GM21528 (cell line): Measurements from ENCODE around the gene PRKD3.

Experiments
- ATAC-seq: cut with Tn5 transposase; IDR thresholded peaks from one replicate; pipeline ENCODE4 v1.9.1; 2021; ENCODE audit warnings: mild to moderate bottlenecking, moderate library complexity; ENCODE audit not compliant: unreplicated experiment, low FRiP score

The PRKD3 gene

DNA sequence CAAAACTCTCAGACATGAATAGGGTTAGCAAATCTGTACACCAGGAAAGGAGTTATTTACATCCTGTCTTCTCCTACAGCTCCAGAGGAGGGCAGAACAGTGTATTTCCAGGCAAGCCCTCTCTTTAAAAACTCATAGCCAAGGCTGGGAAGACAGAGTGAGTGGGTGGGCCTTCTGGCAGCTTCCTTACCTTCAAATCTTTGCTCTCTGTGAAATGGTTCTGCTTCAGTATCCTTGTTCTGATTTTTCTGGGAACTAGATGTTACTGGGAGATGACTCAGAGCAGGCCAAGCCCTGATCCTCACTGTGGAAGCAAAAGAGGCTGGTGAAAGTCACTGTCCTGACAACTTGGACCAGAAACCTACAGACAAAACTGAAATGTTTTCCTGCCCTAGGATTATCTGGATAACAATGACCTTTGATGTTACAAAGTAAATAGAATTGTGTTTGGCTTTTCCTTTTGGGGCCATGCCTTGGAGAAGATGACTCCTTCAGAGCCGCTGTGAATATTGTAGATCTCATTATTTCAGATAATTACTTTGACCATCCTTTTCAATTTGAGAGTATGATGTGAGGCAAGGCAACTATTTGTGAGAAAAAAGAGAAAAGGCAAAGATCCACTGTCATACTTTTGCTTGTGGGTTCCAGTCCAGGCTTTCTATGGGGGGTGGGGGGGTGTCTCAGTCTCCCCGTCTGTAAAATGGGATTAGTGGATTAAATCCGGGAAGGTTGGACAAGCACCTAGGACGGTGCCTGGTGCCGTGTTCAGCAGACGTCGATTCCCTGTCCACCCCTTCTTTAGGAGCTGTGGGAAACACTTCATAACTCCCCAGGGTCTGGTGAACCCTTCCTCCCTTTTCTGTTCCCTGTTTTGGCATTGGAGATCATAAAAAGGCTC is 19.2 kb upstream of the PRKD3 start:
- no peak for ATAC-seq

DNA sequence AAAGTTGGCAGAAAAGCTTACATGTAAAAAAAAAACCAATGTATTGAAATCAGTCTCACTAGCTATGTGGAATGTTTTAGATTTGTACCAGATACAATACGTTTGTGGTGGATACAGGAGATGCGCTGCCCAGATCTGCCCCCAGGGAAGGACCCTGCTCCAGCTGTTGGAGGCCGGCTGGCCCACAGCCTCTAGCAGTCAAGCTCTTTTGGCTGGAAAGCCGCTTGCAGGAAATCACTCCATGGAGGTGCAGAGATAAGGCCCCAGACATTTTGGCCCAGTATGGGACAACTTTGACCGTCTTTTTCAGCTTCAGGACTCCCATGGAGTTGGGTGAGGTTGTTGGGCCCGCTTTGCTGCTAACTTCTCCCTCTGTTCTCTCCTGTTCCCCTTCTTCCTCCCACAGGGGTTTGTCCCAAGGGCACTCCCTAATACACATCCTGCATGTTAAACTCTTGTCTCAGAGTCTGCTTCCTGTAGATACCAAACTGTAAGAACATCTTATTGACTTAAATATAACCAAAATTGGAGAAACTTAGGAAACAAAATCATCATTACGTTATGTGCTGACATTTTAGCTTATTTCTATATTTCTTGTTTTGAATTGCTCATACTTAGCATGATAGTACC is 18.1 kb upstream of the PRKD3 start:
- ATAC-seq: no peak

DNA sequence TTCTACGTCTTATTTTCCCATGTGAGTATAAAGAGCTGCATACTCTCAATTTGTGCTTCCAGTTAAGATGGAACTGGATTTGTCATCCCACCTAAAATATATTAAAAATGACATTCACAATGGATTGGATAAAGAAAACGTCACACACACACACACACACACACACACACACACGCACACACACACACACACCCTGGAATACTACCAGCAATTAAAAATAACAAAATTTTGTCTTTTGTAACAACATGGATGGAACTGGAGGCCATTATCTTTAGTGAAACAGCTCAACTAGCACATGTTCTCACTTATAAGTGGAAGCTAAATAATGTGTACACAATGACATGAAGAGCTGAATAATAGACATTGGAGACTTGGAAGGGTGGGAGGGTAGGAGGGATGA is 16.0 kb upstream of the PRKD3 start:
- no peak for ATAC-seq

DNA sequence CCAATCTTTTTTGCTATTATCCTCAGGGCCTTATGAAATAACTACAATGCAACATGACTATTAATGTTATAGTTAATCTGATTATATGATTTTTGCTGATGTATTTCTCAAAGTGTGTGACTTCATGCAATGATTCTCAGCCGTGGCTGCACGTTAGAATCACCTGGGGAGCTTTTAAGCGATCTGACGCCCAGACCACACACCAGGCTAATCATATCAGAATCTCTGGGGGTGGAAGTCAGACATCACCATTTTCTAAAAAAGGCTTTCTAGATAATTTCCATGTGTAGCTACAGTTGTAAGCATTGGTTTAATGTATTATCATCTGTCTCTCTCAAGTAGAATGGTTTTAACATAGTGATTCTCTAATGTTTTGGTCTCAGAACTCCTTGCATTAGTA is 14.3 kb upstream of the PRKD3 start:
- ATAC-seq: no peak

DNA sequence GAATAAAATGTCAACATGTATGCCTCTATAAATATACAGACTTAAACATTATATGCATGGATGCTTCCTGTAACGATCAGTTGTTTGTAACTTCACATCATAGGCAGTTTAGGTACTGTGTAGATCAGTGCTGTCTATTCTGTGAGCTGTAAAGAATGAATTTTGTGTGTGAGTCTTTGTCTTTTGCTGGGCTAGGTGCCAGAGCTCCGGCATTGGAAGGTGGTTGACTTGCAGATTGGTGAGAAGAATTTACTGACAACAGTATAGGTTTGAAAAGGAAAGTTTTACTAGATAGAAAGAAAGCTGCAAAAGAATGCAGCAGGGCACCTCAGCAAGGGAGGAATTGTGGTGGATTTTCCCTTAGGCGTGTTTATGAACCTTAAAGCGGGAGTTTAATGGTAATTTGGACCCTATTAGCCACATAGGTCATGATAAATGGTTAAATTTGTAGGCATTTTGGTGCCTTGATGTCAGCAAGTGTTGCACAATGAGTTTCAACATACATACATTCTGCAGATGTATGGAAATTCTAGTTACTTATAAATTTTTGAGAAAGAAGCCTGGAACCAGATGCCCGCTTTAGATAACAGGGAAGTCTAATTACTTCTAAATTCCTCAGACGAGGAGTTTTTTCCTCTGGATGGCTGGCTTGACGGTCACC is 13.1 kb upstream of the PRKD3 start:
- ATAC-seq: no peak

DNA sequence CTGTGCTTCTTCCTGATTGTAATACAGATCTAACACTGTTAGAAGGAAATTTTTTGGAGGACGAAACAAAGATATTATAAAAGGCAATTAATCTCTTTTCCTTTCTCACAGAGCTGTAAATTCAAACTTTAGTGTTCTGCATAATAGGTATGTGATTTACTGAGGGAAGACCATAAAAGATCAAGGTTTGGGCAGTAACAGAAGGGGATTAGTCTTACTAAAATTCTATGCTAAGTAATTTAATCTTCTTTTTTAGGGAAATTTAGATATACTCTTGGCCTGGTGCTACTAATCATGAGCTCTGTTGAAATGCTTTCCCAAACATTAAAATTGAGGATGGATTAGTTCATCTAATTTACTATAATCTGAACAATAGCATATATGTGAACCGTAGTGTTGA is 11.0 kb upstream of the PRKD3 start:
- no peak for ATAC-seq

DNA sequence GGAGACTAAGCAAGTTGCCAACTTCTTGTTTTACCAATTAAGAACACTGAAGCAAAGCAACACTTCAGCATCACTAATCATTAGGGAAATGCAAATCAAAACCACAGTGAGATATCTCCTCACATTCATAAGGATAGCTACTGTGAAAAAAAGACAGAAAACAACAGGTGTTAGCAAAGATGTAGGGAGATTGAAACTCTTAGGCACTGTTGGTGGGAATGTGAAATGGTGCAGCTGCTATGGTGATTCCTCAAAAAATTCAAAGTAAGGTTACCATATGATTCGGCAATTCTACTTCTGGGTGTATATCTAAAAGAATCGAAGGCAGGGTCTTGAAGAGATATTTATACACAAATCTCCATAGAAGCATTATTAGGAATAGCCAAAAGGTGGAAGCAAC is 8.6 kb upstream of the PRKD3 start:
- ATAC-seq: no peak

DNA sequence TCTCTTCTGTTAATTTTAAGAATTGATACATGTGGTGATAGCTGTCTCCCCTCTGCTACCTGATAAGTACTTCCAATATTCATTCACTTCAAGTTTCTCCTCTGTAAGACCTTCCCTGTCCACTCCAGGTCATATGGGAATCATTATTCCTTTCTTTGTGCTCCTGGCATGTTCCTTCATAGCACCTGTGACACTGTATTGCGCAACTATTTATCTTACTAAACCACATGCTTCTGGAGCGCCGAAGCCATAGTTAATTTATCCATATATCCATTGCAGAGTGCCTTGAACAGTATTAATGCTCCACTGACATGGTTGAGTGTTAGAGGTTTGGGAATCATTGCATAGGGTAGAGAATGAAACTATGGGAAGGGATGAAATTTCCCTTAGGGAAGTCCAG is 7.9 kb upstream of the PRKD3 start:
- no peak for ATAC-seq

DNA sequence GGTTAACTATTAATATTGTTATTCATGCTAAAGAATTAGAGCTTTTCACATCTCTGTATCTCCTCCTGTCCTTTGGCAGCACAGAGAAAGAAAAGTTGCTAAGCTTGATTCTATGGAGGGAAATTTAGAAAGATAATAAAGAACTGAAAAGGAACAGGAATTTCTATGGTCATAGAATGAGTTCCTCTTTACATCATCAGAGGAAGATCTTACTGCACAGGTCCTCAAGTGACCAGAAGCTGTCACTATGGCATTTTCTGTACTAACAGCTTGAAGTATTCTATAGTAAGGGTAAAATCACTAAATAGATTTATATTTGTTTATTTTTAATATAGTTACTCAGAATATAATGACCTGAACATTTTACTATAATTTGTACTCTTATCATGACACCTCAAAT is 6.0 kb upstream of the PRKD3 start:
- ATAC-seq: no peak

DNA sequence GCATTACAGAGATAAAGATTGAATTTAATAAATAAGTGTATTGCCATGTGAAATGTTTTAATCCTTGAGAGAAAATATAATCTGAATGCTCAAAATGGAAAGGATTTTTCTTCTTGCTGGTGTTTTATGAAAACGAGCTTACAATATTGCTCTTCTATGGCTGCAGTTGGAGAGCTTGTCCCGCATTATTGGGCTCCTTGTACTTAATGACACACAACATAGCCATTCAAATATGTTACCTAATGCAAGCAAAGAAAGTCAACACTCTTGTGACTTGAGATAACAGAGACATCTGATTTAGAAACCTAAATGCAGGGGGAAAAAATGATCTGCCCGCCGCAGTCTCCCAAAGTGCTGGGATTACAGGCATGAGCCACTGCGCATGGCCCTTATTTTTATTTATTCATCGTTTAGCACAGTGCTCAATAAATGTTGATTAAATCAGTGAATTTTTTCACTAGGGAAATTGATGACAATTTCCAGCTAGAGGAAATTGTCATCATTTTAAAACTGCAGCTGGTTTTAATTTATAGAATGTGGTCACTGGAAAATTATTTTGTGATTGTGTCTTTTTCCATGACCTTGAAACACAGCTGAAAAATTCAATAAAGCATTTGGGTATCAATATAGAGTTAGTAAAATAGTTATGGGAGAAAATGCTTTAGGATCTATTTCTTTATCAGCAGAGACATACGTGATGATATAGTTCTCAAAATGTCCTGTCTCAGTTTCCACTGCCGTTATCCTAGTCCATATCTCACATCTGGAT is 2.4 kb upstream of the PRKD3 start:
- no peak for ATAC-seq

DNA sequence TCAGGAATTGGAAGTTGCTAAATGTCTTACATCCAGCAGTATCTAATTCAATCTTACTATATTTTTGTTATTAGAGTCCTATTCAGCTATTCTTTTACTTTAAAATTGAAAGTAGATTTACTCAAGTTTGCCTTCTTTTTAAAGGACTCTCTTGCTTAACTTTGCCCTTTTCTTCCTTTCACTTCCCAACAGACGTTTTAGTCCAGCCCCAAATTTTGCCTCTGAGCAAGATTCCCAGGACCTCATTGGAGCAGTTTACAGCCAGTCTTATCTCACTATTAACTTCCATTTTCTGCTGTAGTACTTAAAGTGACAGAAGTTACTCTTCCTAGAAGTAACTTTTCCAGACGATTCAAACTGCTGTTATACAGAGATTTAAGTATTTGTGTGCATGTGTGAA is 1.7 kb upstream of the PRKD3 start:
- no peak for ATAC-seq

DNA sequence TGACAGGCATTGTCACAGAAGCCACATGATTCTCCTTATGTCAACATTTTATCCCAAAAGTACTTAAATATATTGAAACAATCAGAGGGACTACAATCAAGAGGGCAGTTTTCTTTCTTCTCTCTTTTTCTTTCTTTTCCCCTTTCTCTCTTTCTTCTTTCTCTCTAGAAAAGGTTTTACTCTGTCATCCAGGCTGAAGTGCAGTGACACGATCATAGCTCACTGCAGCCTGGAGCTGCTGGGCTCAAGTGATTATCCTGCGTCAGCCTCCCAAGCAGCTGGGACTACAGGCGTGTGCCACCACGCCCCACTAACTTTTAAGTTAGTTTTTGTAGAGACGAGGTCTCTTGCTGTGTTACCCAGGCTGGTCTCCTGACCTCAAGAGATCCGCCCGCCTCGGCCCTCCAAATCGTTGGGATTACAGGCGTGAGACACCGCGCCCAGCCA is 1.0 kb upstream of the PRKD3 start:
- ATAC-seq: no peak

DNA sequence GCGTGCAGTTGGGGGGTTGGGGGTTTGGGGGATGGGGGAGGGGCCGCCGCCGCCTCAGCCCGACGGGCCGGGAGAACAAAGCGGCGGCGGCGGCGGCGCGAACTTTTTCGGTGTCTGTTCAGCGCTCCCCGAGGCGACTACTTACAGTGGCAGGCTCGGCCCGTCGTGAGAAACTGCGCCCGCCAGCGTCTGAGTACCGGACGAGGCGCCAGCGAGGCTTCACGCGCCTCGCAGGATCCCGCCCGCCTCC is 172 bp downstream of the PRKD3 start:
- no peak for ATAC-seq

DNA sequence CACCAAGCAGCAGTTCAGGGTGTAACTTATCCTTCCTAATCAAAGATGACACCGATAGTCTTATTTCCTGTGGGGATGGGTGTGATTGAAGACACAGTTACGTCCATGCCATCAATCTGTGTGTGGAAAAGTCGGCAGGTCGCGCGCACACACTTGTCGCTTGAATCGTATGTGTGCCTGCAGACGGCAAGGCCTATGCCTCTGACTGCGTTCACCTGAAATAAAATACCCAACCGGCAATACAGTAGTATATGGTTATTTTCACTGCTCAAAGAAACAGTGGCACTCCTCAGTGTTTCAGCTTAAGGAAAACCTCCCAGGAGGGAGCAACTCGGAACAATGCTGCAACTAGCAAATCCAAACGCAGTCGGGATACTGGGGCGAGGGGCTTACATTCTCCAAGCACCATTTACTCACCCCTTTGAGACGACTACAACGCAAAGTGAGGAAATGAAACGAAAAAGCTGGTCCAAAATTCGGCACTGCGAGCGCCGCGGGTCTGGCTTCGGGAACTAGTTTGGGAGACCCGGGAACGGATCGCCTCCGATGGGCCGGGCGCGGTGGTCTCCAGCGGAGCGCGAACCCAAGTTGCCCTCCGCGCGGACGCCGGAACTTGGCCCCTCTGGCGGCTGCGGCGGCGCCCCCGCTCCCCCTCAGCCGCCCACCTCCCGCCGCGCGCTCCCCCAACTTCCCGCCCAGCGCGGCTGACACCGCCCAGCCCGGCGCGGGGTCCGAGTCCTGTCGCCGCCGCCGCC is 675 bp downstream of the PRKD3 start:
- ATAC-seq: peak; percentile 38

DNA sequence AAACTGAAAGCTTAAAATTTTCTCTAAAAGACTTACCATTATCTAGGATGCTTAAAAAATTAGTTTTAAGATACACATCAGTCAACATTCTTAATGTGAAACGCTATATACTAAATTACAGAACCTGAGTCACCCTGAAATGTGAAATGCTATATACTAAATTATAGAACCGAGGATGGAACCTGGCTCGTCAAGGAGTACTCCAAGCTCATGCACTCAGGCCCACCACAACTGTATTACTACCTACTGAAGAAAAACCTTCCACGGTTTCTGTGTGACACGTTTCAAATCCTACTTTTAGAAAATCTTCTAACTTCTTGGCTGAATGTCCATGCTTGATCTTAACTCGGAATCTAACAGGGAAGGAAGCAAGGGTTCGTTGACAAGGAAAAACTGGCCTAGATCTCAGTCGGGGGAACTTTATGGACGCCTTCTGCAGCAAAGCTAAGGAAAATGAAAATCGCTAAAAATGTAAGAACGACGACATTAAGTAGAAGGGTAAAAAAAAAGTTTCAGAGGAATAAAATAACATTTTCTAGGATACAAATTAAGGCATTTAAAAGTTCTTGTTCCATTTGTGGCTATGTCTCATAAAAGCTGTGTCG is 1.4 kb downstream of the PRKD3 start:
- no peak for ATAC-seq

DNA sequence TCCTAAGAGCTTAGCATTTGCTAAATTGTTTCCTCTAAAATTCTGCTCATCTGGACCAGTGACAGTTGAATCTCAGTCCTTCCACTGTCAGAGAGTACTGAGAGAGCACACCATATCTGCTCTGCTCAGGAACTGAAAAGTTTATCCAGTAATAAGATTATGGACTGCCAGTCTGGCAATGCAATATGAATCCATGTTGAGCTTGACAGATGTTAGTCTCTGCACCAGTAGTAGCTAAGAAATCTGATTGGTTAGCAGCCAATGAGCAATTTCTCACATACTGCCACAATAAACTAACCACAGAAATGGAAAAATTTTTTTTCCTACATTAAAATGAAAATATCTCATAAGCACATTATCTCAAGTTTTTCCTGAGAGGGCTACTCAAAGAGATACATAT is 2.3 kb downstream of the PRKD3 start:
- no peak for ATAC-seq

DNA sequence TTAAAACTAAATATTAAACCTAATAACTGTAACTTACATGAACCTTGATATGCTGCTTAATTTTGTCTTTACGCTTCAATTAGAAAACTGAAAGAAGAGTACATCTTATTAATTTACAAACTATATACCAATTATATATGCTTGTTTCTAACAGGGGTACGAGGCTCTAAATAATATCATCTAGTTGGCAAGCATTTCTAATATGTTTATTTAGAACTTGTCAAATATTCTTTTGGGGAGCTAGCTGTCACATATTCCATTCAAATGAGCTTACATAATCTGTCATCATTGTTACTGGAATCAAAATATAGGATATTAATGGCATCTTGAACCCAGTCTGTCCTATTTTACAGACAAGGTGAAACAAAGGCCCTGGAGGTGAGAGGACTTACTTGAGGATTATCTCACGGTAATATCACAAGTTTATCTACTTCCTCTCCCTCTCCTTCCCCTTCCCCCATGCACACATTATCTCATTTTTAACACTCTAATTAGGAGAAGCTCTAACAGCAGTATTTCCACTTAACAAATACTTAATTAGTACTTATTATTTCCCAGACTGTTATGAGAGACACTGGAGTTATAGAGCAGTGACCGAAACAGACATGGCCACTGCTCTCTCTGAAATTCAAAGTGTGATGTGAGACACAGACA is 3.5 kb downstream of the PRKD3 start:
- ATAC-seq: no peak

DNA sequence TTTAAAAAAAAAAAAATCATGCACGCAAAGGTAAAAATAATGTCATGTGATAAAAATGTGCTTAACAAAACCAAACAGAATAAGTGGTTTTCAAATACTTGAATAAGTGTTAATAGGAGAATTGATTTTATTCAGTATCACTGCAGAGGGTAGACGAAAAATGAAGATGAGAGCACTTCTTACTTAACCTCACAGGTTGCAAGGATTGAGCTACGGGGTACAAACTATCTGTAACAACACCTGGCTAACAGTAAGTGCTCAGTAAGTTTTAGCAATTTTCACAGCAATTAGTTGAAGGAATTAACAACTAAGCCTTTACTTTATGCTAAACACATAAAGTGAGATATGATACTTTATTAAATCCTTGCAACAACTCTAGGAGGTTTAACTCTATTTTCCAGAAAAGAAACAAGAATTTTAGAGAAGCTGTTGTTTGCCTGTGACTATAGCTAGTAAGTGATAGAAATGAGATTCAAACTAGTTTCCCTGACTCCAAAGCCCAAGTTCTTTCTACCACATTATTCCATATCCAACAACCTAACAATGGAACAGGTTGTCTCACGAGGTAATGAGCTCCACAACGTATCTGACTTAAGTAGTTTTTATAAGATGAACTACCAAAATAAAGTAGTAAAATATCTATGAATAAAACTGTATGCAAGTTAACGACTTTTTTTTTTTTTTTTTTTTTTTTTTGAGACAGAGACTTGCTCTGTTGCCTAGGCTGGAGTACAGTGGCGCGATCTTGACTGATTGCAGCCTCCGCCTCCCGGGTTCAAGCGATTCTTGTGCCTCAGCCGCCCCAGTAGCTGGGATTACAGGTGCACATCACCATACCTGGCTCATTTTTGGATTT is 4.7 kb downstream of the PRKD3 start:
- no peak for ATAC-seq

DNA sequence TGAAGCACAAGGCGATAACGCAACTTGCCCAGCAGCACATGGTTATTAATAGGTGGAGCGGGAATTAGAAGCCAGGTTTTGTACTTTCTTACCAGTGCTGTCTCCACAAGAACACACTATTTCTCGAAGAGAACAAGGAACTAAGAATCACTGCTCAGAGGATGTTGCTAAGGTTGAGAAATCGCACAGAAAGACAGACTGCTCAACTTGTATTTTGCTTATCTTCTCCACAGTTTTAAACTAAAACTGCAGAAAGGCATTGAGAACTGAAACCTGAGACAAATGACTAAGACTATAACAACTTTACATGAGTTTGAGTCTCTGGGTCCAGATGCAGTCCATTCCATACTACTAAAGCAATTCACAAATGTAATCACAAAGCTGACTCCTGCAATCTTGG is 6.2 kb downstream of the PRKD3 start:
- peak; percentile 72 for ATAC-seq
